K562 (cell line): ENCODE results near the gene USH2A. TPM values are rescaled to one million over a fixed set of nuclear protein-coding genes. Genes with fewer than 3 reads are reported as not detected.

Source experiments
- ETS1 ChIP-seq: conservative IDR thresholded peaks from 2 replicates; pipeline ENCODE4 v1.6.1; 2011; ENCODE audit warnings: low read depth, mild to moderate bottlenecking, low read length; ENCODE audit not compliant: control insufficient read depth
- GMEB1 ChIP-seq: fragments of 250-450 bp; sonication (Bioruptor Pico); IDR thresholded peaks from 2 replicates; pipeline ENCODE4 v1.4.0; 2020; ENCODE audit warnings: mild to moderate bottlenecking
- HNRNPLL ChIP-seq: fragments of 200-400 bp; formaldehyde crosslinking; IDR thresholded peaks from 2 replicates; pipeline ENCODE4 v1.6.1; 2017; ENCODE audit warnings: low read length, low read depth, mild to moderate bottlenecking; ENCODE audit not compliant: poor library complexity, severe bottlenecking
- MAFF ChIP-seq: IDR thresholded peaks from 2 replicates; pipeline ENCODE4 v1.6.1; 2012; ENCODE audit warnings: low read length, improper control_type of control experiment
- MCM5 ChIP-seq: fragments of 450-650 bp; IDR thresholded peaks from 2 replicates; pipeline ENCODE4 v1.6.1; 2016; ENCODE audit warnings: low read depth
- MEIS2 ChIP-seq: fragments of 450-650 bp; IDR thresholded peaks from 2 replicates; pipeline ENCODE4 v1.6.1; 2014; ENCODE audit warnings: mild to moderate bottlenecking; ENCODE audit not compliant: partially characterized antibody
- NR0B1 ChIP-seq: fragments of 450-650 bp; IDR thresholded peaks from one replicate; pipeline ENCODE4 v1.6.1; 2018; ENCODE audit warnings: mild to moderate bottlenecking, moderate library complexity; ENCODE audit not compliant: partially characterized antibody
- PTBP1 ChIP-seq: fragments of 200-400 bp; formaldehyde crosslinking; IDR thresholded peaks from 2 replicates; pipeline ENCODE4 v1.6.1; 2017; ENCODE audit warnings: low read depth, low read length
- RAD21 ChIP-seq, 2 experiments: fragments of 250-450 bp in 1 of 2; fragments of 450-650 bp in 1 of 2; sonication (Bioruptor Pico) in 1 of 2; formaldehyde crosslinking in 1 of 2; IDR thresholded peaks in 1 of 2; conservative IDR thresholded peaks in 1 of 2; 2 replicates each; pipeline versions ENCODE4 v1.4.0 to v1.8.0; 2020 to 2022; ENCODE audit warnings: mild to moderate bottlenecking in 2 of 2, moderate library complexity in 1 of 2
- RBBP5 ChIP-seq: fragments of 200-600 bp; sonication (generic); IDR thresholded peaks from 2 replicates; pipeline ENCODE4 v1.6.1; 2012; ENCODE audit warnings: borderline replicate concordance, mild to moderate bottlenecking, low read length, control low read depth, inconsistent platforms; ENCODE audit not compliant: insufficient read depth, poor library complexity, severe bottlenecking
- RBM15 ChIP-seq: fragments of 200-400 bp; formaldehyde crosslinking; IDR thresholded peaks from 2 replicates; pipeline ENCODE4 v1.6.1; 2018; ENCODE audit warnings: mild to moderate bottlenecking, low read length, moderate library complexity; ENCODE audit not compliant: insufficient read depth
- TARDBP ChIP-seq: fragments of 450-650 bp; IDR thresholded peaks from 2 replicates; pipeline ENCODE4 v1.6.1; 2016
- TEAD2 ChIP-seq: fragments of 450-650 bp; IDR thresholded peaks from 2 replicates; pipeline ENCODE4 v1.6.1; 2016; ENCODE audit warnings: missing genetic modification characterization, control low read depth, missing compliant biosample characterization
- ZNF165 ChIP-seq: fragments of 250-450 bp; sonication (Bioruptor Pico); IDR thresholded peaks from 2 replicates; pipeline ENCODE4 v1.4.0; 2020; ENCODE audit warnings: borderline replicate concordance
- ZNF408 ChIP-seq: fragments of 250-450 bp; sonication (Bioruptor Pico); IDR thresholded peaks from 2 replicates; pipeline ENCODE4 v1.4.0; 2020; ENCODE audit warnings: low read depth, mild to moderate bottlenecking, moderate library complexity
- ZNF551 ChIP-seq: fragments of 250-450 bp; sonication (Bioruptor Pico); IDR thresholded peaks from 2 replicates; pipeline ENCODE4 v1.5.0; 2021; ENCODE audit warnings: mild to moderate bottlenecking, moderate library complexity
- ZNF766 ChIP-seq: fragments of 200-800 bp; sonication (Bioruptor generic); conservative IDR thresholded peaks from 2 replicates; pipeline ENCODE4 v1.6.1; 2016; ENCODE audit warnings: missing genetic modification characterization, missing compliant biosample characterization
- ZNF77 ChIP-seq: fragments of 250-450 bp; sonication (Bioruptor Pico); IDR thresholded peaks from 2 replicates; pipeline ENCODE4 v1.5.0; 2020
- ZNF780A ChIP-seq: fragments of 250-450 bp; sonication (Bioruptor Pico); IDR thresholded peaks from 2 replicates; pipeline ENCODE4 v1.5.0; 2021; ENCODE audit warnings: mild to moderate bottlenecking
- polyA plus RNA-seq, 8 experiments: library from polyadenylated mRNA; depleted of rRNA in 4 of 8; stranded (reverse) in 5 of 8; unstranded in 3 of 8; fragments of >200 nt; fragmentation: Nextera tagmentation in 2 of 8; fragmentation: Illumina TruSeq in 1 of 8; extraction: Ambion mirVana in 2 of 8; extraction: Trizol in 1 of 8; gene quantifications; 2 replicates each; pipeline versions ENCODE4 v1.2.1 to v1.2.3, GENCODE V29; 2011 to 2014; ENCODE audit warnings: inconsistent platforms in 1 of 8, missing spikeins in 1 of 8
- total RNA-seq, 7 experiments: library from RNA; depleted of rRNA in 6 of 7; stranded (reverse); fragments of >200 nt in 6 of 7; fragmentation: Illumina TruSeq in 2 of 7; extraction: Trizol in 2 of 7; gene quantifications; 2 replicates each; pipeline versions ENCODE4 v1.2.1 to v1.2.3, GENCODE V29; 2011 to 2021; ENCODE audit warnings: low replicate concordance in 1 of 7
- TF ChIP-seq, protein P1 (sequence below): sonication (generic); formaldehyde crosslinking; IDR thresholded peaks from 2 replicates; pipeline ENCODE4 v1.8.0; 2022; ENCODE audit warnings: missing genetic modification reagents, mild to moderate bottlenecking, moderate library complexity, borderline replicate concordance
- TF ChIP-seq, protein P2 (sequence below): fragments of 250-450 bp; sonication (Bioruptor Pico); IDR thresholded peaks from 2 replicates; pipeline ENCODE4 v1.5.0; 2021; ENCODE audit warnings: mild to moderate bottlenecking, moderate library complexity

Gene USH2A
- total and polyA plus RNA-seq, 9 of the 15 experiments (the other 6 are each of a cell fraction or from before 2014, with no cell fraction given): under 0.01 TPM; not detected in 7

DNA sequence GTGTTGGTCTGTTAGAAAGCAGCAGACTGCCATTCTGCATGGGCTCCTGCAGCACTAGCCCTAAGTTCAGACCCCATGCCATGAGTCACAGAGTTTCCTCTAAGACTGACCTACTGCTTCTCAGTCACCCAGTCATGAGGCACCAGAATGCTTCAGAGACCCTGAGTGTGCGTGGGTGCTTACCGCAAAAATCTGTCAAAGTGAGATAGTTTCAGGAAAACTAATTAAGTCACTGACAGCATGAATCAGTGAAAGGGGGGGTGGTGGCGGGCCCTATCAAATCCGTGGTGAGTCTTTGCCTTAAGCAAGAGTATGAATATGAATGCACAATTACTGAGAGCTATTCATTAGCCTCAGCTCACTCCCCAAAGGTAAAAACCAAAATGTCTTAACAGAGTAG is 758.0 kb downstream of the USH2A start (continued):
- TF ChIP-seq GMEB1 (CRISPR knock-in tag) (no peak), TEAD2 (tag) (no peak), ETS1 (no peak), PTBP1 (no peak), RBM15 (no peak), HNRNPLL (no peak), ZNF551 (CRISPR knock-in tag) (no peak), RBBP5 (no peak), MAFF (no peak), ZNF165 (CRISPR knock-in tag) (no peak), NR0B1 (no peak), RAD21 (CRISPR knock-in tag; conservative IDR thresholded peaks at IDR 0.05 in 1 of 2, IDR thresholded peaks at IDR 0.05 in 1 of 2) (no peak), MCM5 (no peak), ZNF77 (CRISPR knock-in tag) (no peak), MEIS2 (no peak), ZNF766 (CRISPR knock-in tag) (no peak), ZNF780A (CRISPR knock-in tag) (no peak), TARDBP (no peak), ZNF408 (CRISPR knock-in tag) (no peak)
- TF ChIP-seq, protein P1, sequence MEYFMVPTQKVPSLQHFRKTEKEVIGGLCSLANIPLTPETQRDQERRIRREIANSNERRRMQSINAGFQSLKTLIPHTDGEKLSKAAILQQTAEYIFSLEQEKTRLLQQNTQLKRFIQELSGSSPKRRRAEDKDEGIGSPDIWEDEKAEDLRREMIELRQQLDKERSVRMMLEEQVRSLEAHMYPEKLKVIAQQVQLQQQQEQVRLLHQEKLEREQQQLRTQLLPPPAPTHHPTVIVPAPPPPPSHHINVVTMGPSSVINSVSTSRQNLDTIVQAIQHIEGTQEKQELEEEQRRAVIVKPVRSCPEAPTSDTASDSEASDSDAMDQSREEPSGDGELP (CRISPR knock-in tag): no peak
- TF ChIP-seq, protein P2, sequence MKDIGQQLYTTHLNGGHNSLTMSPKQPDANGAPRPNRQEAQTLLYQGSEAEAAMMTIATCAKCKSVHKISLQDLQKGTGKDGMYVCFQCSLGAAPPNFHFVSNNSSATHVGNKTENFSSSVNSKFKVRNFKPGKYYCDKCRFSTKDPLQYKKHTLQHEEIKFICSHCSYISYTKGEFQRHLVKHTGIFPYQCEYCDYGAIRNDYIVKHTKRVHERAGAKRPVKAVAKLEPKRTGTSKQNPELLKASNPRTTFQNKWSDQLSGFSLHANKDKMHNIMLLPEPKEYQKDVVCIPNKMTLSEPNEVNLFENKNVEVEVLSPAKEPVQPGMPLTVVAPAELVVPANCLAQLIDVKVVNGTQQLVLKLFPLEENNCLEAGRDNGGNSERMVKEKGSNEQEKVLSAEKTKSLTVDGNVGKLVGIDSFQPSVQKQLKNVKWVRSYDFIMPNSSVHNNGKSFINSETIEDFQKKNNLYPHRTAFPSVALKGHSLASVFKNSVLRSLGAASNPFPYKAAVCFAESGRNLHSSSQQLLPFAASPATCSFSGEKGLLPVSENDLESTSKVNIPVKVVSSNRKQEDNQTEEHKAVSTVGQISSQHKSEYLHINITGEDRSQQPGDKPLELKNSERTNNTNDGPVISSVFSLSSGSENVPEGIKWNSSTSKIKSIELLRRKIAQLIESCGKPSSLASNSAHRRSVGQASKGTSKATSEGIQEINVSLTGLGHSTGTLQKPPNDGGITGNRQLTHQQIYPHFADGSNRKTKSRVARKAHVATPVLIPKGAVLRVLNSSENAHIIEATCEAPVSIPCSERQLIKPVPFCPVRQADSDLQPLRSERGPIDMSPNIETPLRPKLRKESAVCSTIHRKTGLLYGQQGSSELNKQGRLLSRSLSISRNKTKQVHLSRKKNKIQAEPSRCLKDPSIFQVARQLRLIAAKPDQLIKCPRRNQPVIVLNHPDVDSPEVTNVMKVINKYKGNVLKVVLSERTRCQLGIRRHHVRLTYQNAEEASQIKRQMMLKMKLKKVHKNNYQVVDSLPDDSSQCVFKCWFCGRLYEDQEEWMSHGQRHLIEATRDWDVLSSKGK (CRISPR knock-in tag): no peak
